Femur (tissue), 1 donor: Measurements from ENCODE around the gene GMDS.

Experiments used
- DNase-seq: peaks from one replicate; pipeline ENCODE4 v3.0.0-alpha.2; 2017

Gene GMDS

DNA sequence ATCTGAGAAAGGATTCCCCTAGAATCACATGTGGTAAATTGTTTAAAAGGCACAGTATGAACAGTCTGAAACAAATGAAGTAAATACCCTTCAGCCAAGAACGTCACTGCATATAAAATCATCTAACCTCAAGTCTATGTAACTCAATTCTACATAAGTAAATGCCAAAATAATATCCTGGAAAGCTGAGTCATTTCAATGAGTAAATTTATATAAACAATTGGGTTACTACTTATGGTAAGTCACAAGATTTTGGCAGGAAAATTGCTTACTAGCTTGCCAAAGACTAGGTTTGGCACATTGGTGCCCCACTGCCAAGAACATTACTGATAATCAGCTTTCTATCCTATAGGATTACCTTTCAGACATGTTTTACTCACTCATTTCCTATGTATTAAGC is 8.4 kb downstream of the GMDS start:
- no peak for DNase-seq

DNA sequence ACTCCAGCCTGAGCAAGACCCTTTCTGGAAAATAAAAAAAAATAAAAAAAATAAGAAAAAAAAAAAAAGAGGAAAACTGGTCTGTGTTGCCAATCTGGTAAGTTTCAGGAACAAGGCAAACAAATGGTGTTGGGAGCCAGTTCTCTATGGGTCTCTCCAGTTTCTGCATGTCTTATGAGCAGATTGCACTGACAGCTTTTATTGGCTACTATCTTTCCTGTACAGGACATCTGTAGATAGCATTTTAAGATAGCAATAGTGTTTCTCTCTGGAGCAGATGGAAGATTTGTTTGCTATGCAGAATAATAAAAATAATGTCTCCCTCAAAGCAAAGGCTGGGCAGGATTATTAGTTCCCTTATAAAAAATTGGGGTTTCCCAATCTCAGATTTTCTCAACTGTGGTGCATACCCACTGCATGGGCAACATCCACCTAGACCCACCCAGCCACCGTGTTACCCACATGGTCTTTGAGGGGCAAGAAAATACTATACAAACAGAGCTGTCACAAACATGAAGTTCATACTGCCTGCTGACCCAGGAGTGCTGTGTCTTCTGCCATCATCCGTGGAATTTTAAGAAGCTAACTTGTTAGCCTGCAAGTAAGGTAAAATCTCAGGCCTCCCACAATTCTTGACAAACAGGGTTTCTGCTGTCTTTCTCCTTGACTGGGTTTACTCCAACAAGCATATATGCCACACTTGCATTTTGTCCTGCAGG is 9.5 kb downstream of the GMDS start:
- no peak for DNase-seq

DNA sequence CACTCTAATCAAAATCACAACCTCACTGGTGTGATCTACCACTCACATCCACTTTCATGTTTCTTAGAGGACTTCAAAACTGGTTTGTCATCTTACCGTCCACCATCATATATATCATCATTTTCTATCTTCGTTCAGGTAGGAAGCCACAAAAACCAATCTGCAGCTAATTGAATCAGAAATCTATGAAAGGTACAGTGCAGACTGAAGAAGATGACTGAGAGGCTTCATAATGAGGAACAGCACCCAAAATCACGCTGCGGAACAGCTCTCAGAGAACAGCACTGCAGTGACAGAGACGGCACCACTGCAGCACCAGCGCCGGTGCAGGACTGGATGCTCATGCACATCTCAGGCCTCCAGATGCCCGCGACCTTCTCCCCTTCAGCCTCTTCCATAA is 13.0 kb downstream of the GMDS start:
- DNase-seq = no peak

DNA sequence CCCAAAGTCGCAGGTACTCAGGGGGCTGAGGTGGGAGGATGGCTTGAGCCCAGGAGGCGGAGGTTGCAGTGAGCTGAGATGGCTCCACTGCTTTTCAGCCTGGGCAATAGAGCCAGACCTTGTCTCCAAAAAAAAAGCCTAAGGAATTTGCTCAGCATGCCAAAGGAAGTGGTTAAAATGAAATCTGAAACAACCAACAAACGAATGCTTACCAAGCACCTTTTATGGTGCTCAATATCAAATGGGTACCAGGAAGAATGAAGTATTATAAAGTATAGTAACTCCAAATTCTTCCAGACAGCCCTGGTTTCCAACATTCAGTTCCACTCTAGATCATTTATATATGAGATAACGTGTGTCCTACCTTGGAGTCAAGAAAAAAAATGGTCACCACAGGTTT is 14.0 kb downstream of the GMDS start:
- DNase-seq = no peak

DNA sequence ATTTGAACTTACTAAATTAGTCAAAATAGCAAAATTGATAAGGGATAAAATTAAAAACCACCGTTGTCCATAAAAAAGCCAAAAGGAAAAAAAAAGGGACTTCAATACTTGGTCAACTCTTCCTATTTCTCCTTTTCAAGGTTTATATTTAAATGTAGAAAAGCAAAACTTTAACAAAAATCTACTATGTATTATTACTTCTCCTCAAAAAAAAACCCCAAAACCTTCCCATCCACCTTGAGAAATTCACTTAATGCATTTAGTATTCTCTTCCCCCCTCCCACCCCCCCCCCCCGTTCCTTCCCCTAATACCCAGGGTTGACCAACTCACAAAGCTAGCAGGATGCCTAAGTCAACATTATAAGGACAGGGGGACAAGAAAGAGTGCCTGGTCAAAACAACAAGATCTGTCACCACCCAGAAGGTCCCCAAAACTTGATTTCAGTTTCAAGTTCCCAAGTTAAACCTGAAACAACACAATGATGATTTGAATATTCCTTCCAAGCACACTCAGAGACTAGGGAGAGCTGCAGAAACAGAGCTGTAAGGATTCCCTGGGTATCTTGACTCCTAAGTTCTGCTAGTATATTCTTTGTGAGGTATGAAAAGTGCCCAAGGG is 14.6 kb downstream of the GMDS start:
- DNase-seq = no peak

DNA sequence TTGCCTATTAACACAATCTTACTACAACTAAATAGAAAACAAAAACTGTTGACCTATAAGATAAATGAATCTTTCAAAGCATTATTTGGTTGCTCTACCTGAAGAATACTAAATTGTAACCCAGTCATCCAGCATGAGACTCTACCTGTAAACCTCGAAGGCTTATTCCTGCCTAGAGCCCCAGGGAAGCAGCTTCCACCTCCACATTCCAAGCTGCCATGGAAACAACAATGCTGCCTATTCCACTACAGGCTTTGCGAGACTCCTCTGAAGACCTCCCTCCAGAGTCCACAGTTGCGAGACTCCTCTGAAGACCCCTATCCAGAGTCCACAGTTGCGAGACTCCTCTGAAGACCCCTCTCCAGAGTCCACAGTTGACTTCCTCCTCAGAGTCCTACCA is 15.7 kb downstream of the GMDS start:
- DNase-seq = no peak

DNA sequence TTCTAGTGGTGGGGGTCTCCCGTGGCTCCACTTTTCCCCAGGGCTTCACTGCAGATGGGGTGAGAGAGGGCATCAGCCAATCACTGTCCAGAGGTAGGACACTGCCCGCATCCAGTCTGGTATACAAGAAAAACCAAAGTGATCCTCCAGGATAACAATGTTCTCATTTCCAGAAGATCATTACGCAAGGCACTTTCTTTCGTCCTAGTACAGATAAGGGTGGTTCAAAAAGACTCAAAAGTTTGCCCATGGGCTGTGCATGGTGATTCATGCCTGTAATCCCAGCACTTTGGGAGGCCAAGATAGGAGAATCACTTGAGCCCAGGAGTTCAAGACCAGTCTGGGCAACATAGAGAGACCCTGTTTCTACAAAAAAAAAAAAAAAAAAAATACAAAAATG is 16.4 kb downstream of the GMDS start:
- DNase-seq = no peak

DNA sequence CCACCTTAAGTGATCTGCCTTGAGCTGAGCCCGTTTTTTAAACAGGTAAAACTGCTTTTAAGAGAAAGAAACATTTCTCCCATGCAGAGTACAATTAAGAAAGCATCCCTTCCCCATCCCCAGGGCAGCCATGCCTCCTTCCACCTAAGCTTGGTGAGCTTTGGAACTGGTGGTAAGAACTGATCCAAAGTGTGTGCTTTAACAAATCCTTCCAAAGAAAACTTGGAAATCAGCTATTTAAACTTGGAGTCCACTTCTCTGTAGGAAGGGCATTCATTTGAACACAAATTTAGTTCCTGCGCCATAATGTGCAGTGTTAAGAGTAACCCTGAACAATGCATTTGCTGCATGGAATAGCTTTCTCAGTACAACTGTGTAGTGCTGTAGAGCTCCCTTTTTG is 17.0 kb downstream of the GMDS start:
- no peak for DNase-seq

DNA sequence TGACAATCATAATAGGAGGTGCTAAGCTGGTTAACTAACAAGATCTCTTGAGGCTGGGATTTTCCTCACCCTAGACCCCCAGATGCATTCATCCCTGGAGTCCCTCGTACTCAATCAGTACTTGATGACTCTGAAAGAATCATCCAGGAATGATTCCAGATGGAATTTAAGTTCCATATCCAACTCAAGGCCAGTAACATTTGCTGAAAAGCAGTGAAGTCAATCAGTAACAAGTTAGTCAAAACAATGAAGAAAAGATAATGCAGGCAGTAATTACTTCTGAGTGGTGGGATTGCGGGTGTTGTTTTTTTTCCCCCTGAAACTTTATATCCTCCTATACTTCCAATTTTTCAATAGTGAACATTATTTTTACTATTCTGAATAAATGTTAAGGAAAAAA is 18.6 kb downstream of the GMDS start:
- no peak for DNase-seq

DNA sequence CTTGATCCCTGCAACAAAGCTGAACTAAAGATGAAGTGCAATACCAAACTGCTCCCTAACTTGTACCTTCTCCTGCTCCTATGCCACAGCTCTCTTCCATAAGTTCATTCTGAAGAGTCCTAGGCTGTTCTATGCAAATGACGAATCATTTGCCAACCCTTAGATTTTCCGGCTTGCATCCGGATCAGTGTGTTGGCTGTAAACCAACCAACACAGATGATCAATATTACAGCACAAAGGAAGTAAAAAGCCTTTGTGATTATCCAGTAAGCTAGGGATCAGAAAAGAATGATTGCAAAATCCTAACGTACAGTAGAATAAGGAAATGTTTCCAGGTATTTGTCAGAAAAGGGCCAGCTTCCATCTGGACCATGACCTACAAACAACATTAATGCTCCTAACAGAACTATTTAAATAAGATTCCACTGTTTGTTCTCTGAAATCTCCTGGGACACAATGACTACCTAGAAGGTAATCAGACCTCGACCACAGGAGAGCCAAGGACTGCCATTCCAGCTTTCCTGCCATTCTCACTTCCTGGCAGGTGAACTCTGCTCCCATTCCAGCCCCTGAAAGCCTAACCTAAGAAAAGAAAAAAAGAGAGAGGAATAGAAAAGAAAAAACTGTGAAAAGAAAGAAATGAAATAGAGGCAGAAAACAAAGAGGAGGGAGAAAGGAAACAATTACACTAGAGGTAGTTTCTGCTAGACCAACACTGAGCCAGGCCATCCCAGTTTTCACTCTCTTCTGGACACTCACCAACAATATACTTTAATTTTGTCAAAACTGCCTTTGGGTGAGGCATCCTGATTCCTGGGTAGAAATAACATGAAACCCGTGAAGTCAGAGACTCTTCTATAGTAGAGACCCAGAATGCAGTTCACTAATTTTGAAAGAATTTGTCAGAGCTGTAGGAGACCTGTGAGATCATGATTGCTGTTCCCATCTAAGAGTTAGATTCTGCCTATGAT is 19.7 kb downstream of the GMDS start:
- no peak for DNase-seq

DNA sequence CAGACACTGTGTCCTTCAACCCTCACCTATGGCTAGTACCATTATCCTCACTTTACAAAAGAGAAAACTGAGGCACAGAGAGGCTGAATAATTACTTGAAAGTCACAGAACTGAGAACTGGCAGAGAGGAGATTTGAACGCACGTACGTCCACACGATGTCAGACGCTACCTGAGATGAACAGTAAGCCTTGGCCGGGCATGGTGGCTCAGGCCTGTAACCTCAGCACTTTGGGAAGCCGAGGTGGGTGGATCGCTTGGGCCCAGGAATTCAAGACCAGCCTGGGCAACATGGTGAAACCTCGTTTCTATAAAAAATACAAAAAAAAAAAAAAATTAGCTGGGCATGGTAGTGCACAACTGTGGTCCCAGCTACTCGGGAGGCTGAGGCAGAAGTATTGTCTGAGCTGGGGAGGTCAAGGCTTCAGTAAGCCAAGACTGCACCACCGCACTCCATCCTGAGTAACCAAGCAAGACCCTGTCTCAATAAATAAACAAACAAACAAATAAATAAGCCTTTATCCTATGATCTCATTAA is 20.5 kb downstream of the GMDS start:
- no peak for DNase-seq

DNA sequence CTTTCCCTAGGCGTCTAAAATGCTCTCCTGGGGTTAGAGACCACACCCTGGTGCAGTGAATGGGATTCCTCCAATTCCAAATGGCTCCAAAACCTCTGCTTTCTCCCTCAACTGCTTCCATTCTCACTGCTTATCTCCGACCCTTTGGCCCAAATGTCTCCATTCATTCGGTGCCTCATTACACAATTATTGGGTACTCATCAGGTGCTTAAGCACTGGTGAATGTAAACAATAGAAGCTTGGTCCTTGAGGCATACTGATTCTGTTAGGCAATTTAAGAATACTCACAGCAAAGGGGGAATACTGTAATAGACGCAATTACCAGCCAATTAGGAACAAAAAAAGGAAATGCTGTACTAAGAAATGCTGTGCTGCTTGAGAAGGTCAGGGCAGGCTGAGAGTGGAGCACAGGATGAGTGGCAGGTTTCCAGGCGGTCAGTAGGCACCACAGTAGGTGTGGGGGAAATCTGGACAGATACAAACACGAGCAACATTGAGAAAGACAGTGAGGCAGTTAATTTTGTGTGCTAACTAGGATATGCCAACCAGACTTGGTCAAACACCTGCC is 23.0 kb downstream of the GMDS start:
- DNase-seq = no peak

DNA sequence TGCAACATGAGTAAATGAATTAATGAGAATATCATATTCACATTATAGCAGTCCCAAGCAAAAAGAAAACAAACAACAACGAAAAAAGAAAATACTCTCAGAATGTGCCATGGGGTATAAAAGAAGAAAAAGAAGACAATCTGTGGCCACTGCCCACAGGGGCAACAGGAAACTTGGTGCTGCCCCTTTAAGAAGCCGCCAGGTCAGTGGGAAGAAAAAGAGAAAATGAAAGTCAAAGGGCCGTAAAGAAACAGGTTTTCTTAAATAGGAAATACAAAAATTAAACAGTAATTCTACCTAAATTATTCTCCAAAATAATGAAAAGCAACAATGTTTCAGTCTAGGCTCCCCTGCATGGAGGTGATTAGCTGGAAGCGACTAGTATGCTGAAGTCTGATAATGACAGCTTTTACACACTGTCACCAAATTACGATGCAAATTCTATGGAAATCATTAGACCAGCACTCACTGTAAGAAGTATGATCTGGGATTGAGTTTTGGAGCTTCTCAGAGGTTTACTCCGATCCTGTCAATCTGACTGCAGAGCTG is 23.6 kb downstream of the GMDS start:
- DNase-seq = no peak

DNA sequence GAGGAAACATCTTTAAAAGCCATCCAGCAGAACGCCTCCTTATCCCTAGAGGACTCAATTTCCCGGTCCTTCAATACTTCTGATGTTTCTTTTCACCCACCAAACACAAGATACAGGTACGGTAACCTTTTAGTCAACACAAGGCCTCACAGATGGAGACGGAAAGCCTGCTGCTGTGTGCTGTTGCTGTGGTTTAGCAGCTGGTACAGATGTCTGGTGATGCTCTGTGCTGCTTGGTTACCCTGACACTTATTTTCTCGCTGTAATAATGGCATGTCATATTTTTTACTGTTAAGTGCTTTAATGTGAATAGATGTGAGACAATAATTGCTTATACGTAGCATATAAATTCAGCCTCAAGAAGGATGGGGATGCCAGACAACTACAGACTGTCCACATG is 25.3 kb downstream of the GMDS start:
- DNase-seq = no peak

DNA sequence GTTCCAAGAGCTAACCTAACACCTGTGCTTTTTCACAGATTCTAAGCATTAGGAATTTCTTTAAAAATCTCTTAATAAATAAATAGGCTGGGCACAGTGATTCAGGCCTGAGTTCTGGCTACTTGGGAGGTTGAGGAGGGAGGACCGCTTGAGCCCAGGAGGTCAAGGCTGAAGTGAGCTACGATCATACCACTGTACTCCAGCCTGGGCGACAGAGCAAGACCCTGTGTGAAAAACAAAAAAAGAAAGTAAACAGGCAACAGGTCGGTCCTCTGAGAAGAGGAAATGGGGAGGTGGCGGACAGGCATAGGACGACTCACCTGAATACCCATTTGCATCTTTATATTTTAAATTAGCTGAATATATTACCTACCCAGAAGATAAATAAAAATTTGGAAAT is 26.5 kb downstream of the GMDS start:
- no peak for DNase-seq

DNA sequence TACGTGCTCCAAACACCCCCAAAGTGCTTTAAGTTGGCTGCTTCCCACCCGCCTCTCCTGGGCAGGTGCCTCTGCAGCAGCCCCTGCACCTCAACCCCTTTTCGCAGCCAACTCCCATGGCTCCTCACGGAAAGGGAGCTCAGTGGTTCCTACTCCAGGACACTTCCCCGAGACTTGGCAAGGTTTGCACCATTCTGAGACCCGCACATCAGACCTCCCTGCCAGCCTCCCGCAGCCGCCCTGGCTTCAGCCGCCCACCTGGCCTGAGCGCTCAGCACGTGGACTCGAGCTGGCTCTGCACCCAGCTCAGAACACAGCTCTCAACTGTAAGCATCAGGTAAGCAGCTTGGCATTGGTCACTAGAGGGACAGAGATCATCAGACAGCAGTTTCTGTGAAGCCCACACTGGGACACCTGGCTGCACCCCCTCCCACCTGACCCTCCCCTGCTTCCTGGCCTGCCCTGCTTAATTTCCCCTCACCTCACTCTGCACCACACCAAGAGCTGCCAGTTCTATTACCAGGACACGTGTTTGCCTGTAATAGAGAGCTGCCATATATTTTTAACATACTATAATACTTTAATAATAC is 28.5 kb downstream of the GMDS start:
- no peak for DNase-seq

DNA sequence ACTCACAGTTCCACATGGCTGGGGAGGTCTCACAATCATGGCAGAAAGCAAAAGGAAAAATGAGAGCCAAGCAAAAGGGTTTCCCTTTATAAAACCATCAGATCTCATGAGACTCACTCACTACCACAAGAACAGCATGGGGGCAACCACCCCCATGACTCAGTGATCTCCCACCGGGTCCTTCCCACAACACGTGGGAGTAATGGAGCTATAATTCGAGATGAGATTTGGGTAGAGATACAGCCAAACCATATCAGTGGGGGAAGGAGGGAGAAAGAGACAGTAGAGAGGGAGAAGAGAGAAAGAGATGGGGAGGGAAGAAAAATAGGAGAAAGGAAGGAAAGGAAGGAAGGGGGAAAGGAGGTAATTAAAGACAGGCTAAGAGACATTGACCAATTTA is 30.1 kb downstream of the GMDS start:
- DNase-seq = no peak

DNA sequence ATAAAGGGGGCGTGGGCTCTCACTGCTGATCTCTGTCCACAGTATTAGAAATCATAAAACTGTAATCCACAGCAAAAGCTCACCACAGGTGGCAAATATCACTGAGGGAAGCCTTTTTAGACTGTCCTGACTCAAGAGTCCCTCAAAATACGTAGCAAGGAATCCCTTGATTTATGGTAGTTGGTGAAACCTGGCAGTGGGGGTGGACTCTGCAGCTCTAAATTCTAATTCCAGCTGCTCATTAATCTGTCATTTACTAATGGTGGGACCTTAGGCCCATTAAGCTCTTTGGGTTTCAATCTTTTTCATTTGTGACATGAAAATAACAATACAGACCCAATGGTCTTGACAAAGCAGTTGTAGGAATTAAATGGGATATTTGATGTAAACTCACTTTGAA is 32.3 kb downstream of the GMDS start:
- DNase-seq = no peak

DNA sequence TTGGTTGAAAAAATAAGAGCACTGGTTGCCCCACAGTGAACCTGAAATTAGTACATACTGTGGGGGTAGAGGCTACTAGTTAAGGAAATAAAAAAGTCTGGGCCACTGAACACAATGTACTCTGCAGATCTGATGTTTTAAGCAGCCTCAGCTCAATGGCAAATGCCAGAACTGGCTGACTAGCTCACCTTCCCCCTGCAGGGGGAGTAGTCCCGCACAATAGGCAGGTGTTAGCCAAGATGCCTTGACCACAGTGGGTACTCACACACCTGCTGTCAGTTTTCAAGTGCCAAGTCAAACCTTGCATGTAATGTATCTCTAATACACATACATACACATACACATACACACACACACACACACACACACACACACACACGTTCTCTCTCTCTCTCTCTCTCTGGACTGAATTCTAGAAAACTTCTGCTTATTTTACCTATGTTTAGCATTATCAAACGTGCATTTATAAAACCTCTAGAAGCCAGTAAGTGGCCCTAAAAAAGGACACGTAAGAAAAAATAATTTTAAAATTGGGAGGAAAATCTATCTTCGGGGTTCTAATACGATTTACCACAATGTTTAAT is 36.1 kb downstream of the GMDS start:
- DNase-seq = no peak

DNA sequence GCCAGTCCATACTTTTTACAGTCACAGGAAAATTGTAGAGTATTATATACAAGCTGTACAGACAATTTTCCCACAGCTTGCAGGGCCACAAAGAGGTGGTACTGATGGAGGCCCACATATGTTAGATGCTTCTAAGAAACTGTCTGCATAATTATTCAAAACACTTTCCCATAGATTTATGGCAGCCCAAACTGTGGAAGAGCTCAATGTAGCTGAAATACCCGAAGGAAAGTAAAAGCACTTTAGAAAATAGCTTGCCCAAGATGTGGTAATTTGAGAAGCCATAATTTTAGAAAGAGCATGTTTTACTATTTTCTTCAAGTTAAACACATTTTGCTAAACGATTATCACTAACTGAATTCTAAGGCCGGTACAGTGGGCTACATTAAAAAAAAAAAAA is 36.9 kb downstream of the GMDS start:
- no peak for DNase-seq

DNA sequence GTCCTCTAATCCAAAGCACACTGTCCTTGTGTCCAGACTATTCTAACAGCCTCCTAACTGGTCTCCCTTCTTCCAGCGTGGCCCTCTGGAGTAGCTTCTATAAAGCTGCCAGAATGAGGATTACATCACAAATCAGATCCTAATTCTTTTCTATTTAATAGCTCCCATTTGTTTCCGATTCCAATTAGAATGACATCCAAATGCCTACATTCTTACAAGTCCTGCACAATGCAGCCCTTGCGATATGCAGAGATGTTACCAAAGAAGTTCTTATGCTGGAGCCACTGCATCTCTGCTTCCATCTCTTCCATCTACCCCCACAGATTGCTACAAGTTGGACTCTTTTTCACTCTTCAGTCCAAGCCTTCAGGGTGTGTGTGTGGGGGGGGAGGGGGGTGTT is 40.0 kb downstream of the GMDS start:
- DNase-seq = no peak

DNA sequence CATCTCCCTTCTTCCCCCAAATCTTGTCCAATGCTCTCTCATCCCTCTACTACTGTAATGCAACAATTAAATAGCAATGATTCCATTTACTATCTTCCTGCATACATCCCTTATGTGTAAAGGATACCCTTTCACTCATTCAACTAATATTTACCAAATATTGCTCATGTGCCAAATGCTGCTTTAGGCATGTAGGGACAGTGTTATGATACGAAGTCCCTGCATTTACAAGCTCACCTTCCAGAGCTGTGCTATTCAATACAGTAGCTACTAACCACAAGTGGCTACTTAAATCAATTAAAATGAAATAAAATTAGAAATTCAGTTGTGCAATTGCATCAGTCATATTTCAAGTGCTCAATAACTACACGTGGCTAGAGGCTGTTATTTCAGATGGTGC is 41.1 kb downstream of the GMDS start:
- no peak for DNase-seq
